Neural cell (in vitro differentiated cells): Measurements from ENCODE around the gene S100PBP.

Source experiments
- CTCF ChIP-seq: fragments of 450-650 bp; IDR thresholded peaks from 2 replicates; pipeline ENCODE4 v1.5.1; 2014; ENCODE audit warnings: antibody characterized with exemption, mild to moderate bottlenecking, moderate library complexity; ENCODE audit not compliant: poor library complexity, severe bottlenecking
- EP300 ChIP-seq: fragments of 450-650 bp; conservative IDR thresholded peaks from 2 replicates; pipeline ENCODE4 v1.6.1; 2014; ENCODE audit warnings: antibody characterized with exemption, mild to moderate bottlenecking, moderate library complexity; ENCODE audit not compliant: poor library complexity, severe bottlenecking
- EZH2 ChIP-seq: fragments of 200-600, 300-800 bp; shearing (Covaris generic), sonication (generic); IDR thresholded peaks from 2 replicates; pipeline ENCODE4 v1.6.1; 2014; ENCODE audit warnings: antibody characterized with exemption, low read length, borderline replicate concordance, mild to moderate bottlenecking; ENCODE audit not compliant: insufficient read depth, poor library complexity, severe bottlenecking
- REST ChIP-seq: IDR thresholded peaks from 2 replicates; pipeline ENCODE4 v1.6.1; 2012; ENCODE audit warnings: borderline replicate concordance
- TAF1 ChIP-seq: IDR thresholded peaks from 2 replicates; pipeline ENCODE4 v1.6.1; 2012; ENCODE audit warnings: low read depth

- TF ChIP-seq CTCF (no peak), REST (no peak), TAF1 (no peak), EZH2 (no peak), EP300 (no peak)
Observed at GRCh38 chr1:32881871-32882850, 64.7 kb downstream of the S100PBP start.
